Colonic mucosa (tissue), 4 donors: ENCODE measurements around the gene SRSF10. TPM values are rescaled to one million over a fixed set of nuclear protein-coding genes. Genes with fewer than 3 reads are reported as not detected.
A peak's percentile ranks its signal among the peaks of the same experiment; 100 is the strongest.

Source experiments
- DNase-seq: peaks from one replicate; pipeline ENCODE4 v3.0.0-alpha.2; 2020
- H3K27ac ChIP-seq: fragments of 200-600 bp; one replicate; pipeline ENCODE4 v1.8.0; 2021
- H3K27me3 ChIP-seq: fragments of 200-600 bp; one replicate; pipeline ENCODE4 v1.8.0; 2021
- H3K36me3 ChIP-seq: fragments of 200-600 bp; one replicate; pipeline ENCODE4 v1.8.0; 2021
- H3K4me1 ChIP-seq: fragments of 200-600 bp; one replicate; pipeline ENCODE4 v1.8.0; 2021; ENCODE audit warnings: mild to moderate bottlenecking
- H3K4me3 ChIP-seq: fragments of 200-600 bp; one replicate; pipeline ENCODE4 v1.8.0; 2021
- H3K9ac ChIP-seq, 2 donors: one replicate each; pipeline ENCODE4 v1.7.0; 2013; ENCODE audit warnings: control low read depth in 2 of 2, low read depth in 2 of 2, low read length in 2 of 2
- H3K9me3 ChIP-seq: fragments of 200-600 bp; one replicate; pipeline ENCODE4 v1.8.0; 2021
- intact Hi-C: fragments of 100-400 bp; cut with DNase I; formaldehyde crosslinking; loops from one replicate; pipeline ENCODE4 v1.14.1; 2022
- total RNA-seq, 2 donors: library from RNA; stranded (reverse); fragmentation: NEBNext Ultra II Directional in 1 of 2; extraction: Animal tissue kit (Norgen Biotek cat#: 25700) in 1 of 2; gene quantifications; one replicate each; pipeline ENCODE4 v1.2.1, GENCODE V29; 2021
- TF ChIP-seq, protein P1 (sequence below): fragments of 200-600 bp; IDR thresholded peaks from one replicate; pipeline ENCODE4 v1.8.0; 2022; ENCODE audit warnings: antibody characterized with exemption, mild to moderate bottlenecking
- donor health status: healthy.
- donor health status: DM: no; HTN: no; CAD: no.
- donor health status: DM: no; HTN: no; CAD: no.

SRSF10 gene
- total RNA-seq, result 100 to 1,000 TPM in 1 of 2 donors, 10 to 100 TPM in 1; 76.8 to 115 TPM

DNA sequence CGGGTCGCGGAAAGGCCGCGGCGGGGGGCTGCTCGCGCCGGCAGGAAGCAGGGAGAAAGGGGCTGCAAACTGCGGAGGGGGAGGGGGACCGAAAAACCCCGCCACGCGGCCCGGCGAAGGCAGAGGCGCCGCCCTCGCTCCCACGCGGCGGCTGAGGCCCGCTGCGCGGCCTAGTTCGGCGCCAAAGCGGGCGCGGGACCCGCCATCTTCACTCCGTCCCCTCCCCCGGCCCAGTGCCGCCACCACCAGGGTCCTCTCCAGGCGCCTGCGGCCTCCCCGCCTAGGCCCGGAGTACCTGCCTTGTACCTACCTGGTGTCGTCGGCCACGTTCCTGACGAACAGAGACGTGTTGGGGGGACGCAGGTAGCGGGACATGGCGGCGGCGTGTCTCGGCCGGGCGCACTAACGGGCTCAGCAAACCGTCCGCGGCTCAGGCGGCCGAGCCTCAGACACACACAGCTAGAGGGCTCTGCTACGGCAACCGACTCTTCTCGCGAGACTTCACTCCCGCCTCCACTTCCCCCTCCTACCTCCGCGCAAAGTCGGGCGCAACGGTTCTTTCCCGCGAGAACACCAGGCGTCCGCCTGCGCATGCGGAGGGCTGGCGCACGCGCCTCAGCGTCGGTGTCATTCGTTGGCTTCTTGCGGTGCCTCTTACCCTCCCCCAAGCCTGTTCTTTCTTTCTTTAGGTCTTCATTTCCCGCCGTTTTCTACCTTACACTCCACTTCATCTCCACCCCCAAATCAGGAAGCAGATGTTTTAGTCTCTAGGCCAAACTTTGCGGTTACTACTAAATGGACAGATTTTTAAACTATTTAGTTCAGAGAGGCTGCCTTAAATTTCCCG lies at the start of gene SRSF10:
Gene SRSF10 (minus strand): TSS at position 447 of the 847 bp plus-strand sequence. CDS start 72 bp downstream, at position 375.
- Histone ChIP-seq H3K27me3 (no peaks in the 10 kb centered on the region), H3K9me3 (no peaks in the 10 kb centered on the region), H3K36me3 (no peaks in the 10 kb centered on the region), H3K4me3 (peak within 1 kb of the TSS; percentile 90), H3K9ac (peak within 1 kb of the TSS; percentile 87 to 97), H3K27ac (peak within 1 kb of the TSS; percentile 95), H3K4me1 (peaks cover 6% of the 10 kb centered on the region)
- peak; percentile 98 for DNase-seq
- intact Hi-C loops, result no loop called here
- TF ChIP-seq, protein P1, sequence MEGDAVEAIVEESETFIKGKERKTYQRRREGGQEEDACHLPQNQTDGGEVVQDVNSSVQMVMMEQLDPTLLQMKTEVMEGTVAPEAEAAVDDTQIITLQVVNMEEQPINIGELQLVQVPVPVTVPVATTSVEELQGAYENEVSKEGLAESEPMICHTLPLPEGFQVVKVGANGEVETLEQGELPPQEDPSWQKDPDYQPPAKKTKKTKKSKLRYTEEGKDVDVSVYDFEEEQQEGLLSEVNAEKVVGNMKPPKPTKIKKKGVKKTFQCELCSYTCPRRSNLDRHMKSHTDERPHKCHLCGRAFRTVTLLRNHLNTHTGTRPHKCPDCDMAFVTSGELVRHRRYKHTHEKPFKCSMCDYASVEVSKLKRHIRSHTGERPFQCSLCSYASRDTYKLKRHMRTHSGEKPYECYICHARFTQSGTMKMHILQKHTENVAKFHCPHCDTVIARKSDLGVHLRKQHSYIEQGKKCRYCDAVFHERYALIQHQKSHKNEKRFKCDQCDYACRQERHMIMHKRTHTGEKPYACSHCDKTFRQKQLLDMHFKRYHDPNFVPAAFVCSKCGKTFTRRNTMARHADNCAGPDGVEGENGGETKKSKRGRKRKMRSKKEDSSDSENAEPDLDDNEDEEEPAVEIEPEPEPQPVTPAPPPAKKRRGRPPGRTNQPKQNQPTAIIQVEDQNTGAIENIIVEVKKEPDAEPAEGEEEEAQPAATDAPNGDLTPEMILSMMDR, result no peak

DNA sequence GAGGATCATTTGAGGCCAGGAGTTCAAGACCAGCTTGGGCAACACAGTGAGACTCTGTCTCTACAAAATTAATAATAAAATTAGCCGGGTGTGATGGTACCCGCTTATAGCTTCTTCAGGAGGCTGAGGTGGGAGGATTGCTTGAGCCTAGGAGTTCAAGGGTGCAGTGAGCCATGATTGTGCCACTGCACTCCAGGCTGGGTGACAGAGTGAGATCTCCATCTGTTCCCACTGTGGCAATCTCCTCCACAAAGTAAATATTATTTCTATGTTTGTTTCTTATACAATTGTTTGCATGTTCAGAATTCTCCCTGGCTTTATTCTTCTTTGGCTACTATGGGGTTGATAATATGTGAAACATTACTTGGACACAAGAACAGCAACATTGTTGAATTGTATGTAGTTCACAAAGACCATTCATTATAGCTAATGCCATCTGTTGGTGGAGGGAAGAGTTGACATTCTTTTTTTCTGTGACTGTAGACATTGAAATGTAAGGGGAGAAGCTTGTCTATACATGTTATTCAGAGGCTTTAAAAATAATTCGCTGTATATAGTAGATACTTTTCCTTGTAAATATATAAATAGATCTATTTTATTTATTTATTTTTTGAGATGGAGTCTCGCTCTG lies 47.8 kb upstream of the SRSF10 start:
- no peak overlapping the region for H3K27ac ChIP-seq
- H3K27me3 ChIP-seq, result no peaks in the 10 kb centered on the region
- H3K36me3 ChIP-seq, result no peaks in the 10 kb centered on the region
- H3K4me1 ChIP-seq, result no peaks in the 10 kb centered on the region
- TF ChIP-seq, protein P1, result peak; percentile 41
- no peak overlapping the region for H3K9ac ChIP-seq
- no peak for DNase-seq
- intact Hi-C loops, result loop anchor here (5.0 kb wide), 1 partner anchor 71 kb away; the partner anchor contains the start of gene PNRC2
- no peaks in the 10 kb centered on the region for H3K9me3 ChIP-seq
- no peak overlapping the region for H3K4me3 ChIP-seq

DNA sequence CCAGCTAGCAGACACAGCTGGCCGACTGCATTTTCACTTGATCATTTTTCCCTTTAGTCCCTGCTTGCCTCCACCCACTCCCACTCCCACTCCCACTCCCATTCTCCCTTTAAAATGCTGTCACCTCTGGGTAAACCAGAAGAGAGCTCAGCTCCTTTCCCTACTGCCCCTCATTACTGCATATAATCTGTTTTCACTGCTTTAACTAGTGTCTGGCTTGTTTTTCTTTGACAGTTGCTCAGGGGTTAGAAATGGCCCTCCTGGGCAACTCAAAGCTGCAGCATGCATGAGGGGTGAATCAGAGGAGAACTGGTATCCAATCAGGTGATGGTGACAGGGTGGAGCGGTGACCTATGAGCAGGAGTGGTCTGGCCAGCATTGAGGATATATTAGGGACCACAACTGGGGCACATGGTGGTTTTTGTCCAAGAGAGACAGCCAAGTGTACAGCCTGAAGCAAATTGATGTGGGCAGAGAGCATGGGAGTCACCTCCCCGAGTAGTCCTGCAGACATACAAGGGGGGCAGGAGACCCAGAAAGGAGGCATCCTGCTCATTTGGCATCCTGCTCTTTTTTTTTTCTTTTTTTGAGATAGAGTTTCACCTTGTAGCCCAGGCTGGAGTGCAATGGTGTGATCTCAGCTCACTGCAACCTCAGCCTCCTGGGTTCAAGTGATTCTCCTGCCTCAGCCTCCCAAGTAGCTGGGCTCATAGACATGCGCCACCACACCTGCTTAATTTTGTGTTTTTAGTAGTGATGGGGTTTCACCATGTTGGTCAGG lies 42.6 kb upstream of the SRSF10 start:
- peak overlapping the region; percentile 67 for H3K27ac ChIP-seq
- no peaks in the 10 kb centered on the region for H3K36me3 ChIP-seq
- H3K4me1 ChIP-seq, result peaks cover 6% of the 10 kb centered on the region
- intact Hi-C loops, result no loop called here
- TF ChIP-seq, protein P1, result no peak
- peak overlapping the region in 1 of 2 donors; percentile 73 for H3K9ac ChIP-seq
- DNase-seq, result peak; percentile 58
- H3K9me3 ChIP-seq, result no peaks in the 10 kb centered on the region
- H3K4me3 ChIP-seq, result no peak overlapping the region
- no peaks in the 10 kb centered on the region for H3K27me3 ChIP-seq

DNA sequence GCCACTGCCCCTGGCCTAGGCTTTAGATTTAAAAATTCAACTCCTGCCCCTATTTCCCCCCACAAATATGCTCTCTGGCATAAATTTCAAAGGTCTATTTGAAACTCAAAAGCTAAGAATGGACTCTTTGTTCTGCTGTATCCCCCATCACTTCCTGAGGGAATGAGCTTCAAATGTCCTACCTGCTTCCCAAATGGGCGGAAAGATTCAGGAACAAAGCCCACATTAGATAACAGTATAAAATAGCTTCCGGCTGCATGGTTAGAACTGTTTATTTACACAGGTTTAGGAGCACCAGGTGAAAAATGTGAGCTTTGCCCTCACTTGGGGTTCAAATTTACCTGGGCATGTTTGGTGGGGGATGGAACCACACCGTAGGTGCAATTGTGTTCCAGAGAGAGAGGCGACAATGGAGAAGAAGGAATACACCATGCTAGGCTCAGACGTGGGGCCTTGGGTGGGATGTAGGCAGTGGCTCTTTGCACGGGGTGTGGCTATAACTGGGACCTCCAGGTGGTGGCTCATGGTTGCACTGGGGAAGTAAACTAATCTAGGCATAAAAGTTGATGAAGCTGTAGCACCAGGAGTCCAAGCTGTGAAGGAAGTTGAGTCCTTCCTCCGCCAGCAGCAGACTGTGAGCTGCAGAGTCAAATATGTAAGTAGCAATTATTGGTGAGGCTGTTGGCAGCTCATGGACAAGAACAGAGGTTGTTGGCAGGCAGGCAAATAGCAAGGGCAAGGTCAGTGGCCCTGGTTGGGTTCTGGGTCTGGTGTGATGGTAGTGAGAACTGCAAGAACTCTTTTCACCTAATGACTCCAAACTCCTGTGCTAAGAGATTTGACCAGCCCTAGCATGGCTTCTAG lies 41.5 kb upstream of the SRSF10 start:
- H3K9me3 ChIP-seq, result no peaks in the 10 kb centered on the region
- DNase-seq, result peak; percentile 77
- H3K36me3 ChIP-seq, result no peaks in the 10 kb centered on the region
- H3K27ac ChIP-seq, result peak overlapping the region; percentile 67
- H3K9ac ChIP-seq, result peak overlapping the region in 1 of 2 donors; percentile 73
- TF ChIP-seq, protein P1, result no peak
- H3K27me3 ChIP-seq, result no peaks in the 10 kb centered on the region
- peaks cover 6% of the 10 kb centered on the region for H3K4me1 ChIP-seq
- H3K4me3 ChIP-seq, result no peak overlapping the region
- intact Hi-C loops, result no loop called here
